OCI-LY3 (cell line): ENCODE measurements around the gene PITPNM3.

Experiments used
- H2AFZ ChIP-seq: fragments of 200-600, 300-600 bp; shearing (Covaris generic); 2 replicates; pipeline ENCODE4 v1.6.0; 2014; ENCODE audit warnings: antibody characterized with exemption, low read depth, low read length
- H3K27ac ChIP-seq: fragments of 200-600, 300-600 bp; sonication (generic); 2 replicates; pipeline ENCODE4 v1.5.1; 2014; ENCODE audit warnings: mild to moderate bottlenecking, low read length, moderate library complexity, mixed read lengths
- H3K27me3 ChIP-seq: fragments of 200-600, 300-600 bp; sonication (generic); 2 replicates; pipeline ENCODE4 v1.6.1; 2014; ENCODE audit warnings: low read depth, low read length, mixed read lengths
- H3K36me3 ChIP-seq: fragments of 200-600, 300-600 bp; sonication (generic); replicated peaks from 2 replicates; pipeline ENCODE3; 2014; ENCODE audit warnings: low read depth, low read length, mixed read lengths
- H3K4me1 ChIP-seq: fragments of 300-600, 200-600 bp; sonication (generic); 2 replicates; pipeline ENCODE4 v1.6.1; 2014; ENCODE audit warnings: low read length, mixed read lengths
- H3K4me2 ChIP-seq: fragments of 200-600, 300-600 bp; sonication (generic); 2 replicates; pipeline ENCODE4 v1.6.1; 2014; ENCODE audit warnings: low read length, mixed read lengths
- H3K4me3 ChIP-seq: fragments of 300-600, 200-600 bp; sonication (generic); 2 replicates; pipeline ENCODE4 v1.5.1; 2014; ENCODE audit warnings: antibody characterized with exemption, mild to moderate bottlenecking, low read length, moderate library complexity
- H3K79me2 ChIP-seq: fragments of 300-600, 200-600 bp; shearing (Covaris generic); 2 replicates; pipeline ENCODE4 v1.6.1; 2014; ENCODE audit warnings: mild to moderate bottlenecking, low read length, mixed read lengths
- H3K9ac ChIP-seq: fragments of 300-600, 200-600 bp; shearing (Covaris generic); 2 replicates; pipeline ENCODE4 v1.6.0; 2014; ENCODE audit warnings: mild to moderate bottlenecking, low read length, moderate library complexity
- H3K9me3 ChIP-seq: fragments of 200-600, 300-600 bp; shearing (Covaris generic); 2 replicates; pipeline ENCODE4 v1.6.1; 2014; ENCODE audit warnings: low read length, mixed read lengths; ENCODE audit not compliant: insufficient read depth
- H4K20me1 ChIP-seq: fragments of 200-600, 300-600 bp; sonication (generic); 2 replicates; pipeline ENCODE4 v1.6.1; 2016; ENCODE audit warnings: low read length, mixed read lengths; ENCODE audit not compliant: insufficient read depth
- CTCF ChIP-seq: fragments of 200-600, 300-600 bp; sonication (generic); IDR thresholded peaks from 2 replicates; pipeline ENCODE4 v1.5.1; 2014; ENCODE audit warnings: antibody characterized with exemption, low read length, low read depth
- EZH2phosphoT487 ChIP-seq: fragments of 200-600 bp; shearing (Covaris generic); IDR thresholded peaks from 2 replicates; pipeline ENCODE4 v1.6.1; 2018; ENCODE audit warnings: antibody characterized with exemption, mixed run types, low read depth

The PITPNM3 gene

DNA sequence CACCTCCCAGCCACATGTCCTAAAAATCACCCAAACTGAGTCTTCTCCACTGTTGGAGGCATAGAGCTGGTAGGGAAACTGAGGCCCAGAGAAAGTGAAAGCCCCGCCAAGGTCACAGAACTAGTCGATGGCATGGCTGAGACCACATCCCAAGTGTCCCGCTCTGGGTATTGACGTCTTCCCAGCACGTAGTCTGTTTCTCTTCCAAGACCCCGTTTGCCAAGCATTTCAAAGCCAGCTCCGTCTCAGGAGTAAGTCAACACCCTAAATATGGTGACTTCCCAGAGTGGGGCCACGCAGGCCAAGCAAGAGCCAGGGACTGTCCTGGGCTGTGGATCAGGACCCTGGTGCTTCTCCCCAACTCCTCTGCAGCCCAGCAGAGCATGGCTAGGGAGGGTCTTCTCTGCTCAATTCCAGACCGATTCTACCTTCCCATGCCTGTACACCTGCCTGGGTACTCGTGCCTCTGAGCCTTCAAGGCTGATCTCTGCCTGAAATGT, 19.7 kb downstream of the PITPNM3 start:
- no peak overlapping the region for H3K9ac ChIP-seq
- no peaks in the 10 kb centered on the region for H4K20me1 ChIP-seq
- H3K9me3 ChIP-seq = no peaks in the 10 kb centered on the region
- no peak overlapping the region for H2AFZ ChIP-seq
- no peak overlapping the region for H3K4me3 ChIP-seq
- no peaks in the 10 kb centered on the region for H3K27me3 ChIP-seq
- TF ChIP-seq CTCF = no peak
- TF ChIP-seq EZH2phosphoT487 = no peak
- H3K4me1 ChIP-seq = no peaks in the 10 kb centered on the region
- no peaks in the 10 kb centered on the region for H3K79me2 ChIP-seq
- no peaks in the 10 kb centered on the region for H3K36me3 ChIP-seq
- H3K4me2 ChIP-seq = no peak overlapping the region
- H3K27ac ChIP-seq = no peak overlapping the region

GRCh38 chr17:6536053-6536452, 20.3 kb downstream of the PITPNM3 start:
- H3K4me3 ChIP-seq = no peak overlapping the region
- no peaks in the 10 kb centered on the region for H3K27me3 ChIP-seq
- TF ChIP-seq EZH2phosphoT487 = no peak
- no peak for TF ChIP-seq CTCF
- no peaks in the 10 kb centered on the region for H3K36me3 ChIP-seq
- no peak overlapping the region for H3K27ac ChIP-seq
- no peaks in the 10 kb centered on the region for H3K9me3 ChIP-seq
- no peak overlapping the region for H3K4me2 ChIP-seq
- no peaks in the 10 kb centered on the region for H4K20me1 ChIP-seq
- H3K79me2 ChIP-seq = no peaks in the 10 kb centered on the region
- no peak overlapping the region for H2AFZ ChIP-seq
- H3K9ac ChIP-seq = no peak overlapping the region
- no peaks in the 10 kb centered on the region for H3K4me1 ChIP-seq

DNA sequence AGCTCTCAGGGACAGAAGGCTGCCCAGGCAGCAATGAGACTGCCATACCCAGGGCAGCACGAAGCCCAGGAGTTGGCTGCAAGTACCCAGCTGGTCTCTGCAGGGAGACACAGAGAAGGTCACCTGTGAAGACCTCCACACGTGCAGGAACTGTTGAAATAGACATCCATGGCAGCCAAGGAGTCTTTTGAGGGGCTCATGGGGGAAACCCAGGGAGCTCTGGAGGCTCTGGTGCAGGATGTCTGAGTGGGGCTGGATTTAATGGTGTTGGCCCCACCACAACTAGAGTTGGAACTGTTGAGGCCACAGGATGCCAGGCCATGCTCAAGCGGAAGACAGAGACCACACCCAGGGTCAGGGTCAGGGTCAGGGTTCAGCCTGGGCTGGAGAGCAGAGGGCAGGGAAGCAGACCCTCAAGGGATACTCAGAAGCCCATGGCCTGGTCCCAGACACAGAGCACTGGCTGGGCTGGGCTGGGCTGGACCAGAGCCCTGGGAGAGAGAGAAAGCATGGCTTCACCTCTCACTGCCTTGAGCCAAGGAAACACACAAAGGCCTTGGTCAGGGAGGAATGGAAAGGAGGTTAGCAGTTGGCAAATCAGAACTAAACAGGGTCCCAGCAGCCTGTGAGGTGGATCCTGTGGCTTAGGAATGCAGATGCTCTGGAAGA, 21.4 kb downstream of the PITPNM3 start:
- Histone ChIP-seq H3K4me3 (no peak overlapping the region), H3K36me3 (no peaks in the 10 kb centered on the region), H3K9me3 (no peaks in the 10 kb centered on the region), H3K4me2 (no peak overlapping the region), H2AFZ (no peak overlapping the region), H3K79me2 (no peaks in the 10 kb centered on the region), H3K9ac (no peak overlapping the region), H3K27me3 (no peaks in the 10 kb centered on the region), H3K4me1 (no peaks in the 10 kb centered on the region), H3K27ac (no peak overlapping the region), H4K20me1 (no peaks in the 10 kb centered on the region)
- TF ChIP-seq CTCF (no peak), EZH2phosphoT487 (no peak)

DNA sequence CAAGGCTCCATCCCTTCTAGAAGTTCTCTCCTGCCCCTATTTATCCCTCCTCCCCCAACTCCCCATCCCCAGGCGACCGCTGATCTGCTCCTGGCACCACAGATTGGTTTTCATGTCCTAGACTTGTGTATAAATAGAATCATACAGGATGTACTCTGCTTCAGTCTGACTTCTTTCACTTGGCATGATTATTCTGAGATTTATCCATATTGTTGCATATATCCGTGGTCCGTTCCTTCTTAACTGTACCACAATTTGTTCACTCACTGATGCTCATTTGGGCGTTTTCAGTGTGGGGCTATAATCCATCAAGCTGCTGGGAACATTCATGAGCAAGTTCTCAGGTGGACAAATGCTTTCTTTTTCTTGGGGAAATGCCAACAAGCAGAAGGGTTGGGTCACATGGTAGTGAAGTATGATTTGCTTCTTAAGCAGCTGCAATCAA, 23.9 kb downstream of the PITPNM3 start:
- Histone ChIP-seq H3K27me3 (no peaks in the 10 kb centered on the region), H3K27ac (no peak overlapping the region), H2AFZ (no peak overlapping the region), H4K20me1 (no peaks in the 10 kb centered on the region), H3K36me3 (no peaks in the 10 kb centered on the region), H3K9me3 (no peaks in the 10 kb centered on the region), H3K4me3 (no peak overlapping the region), H3K79me2 (no peaks in the 10 kb centered on the region), H3K9ac (no peak overlapping the region), H3K4me2 (no peak overlapping the region), H3K4me1 (no peaks in the 10 kb centered on the region)
- no peak for TF ChIP-seq CTCF
